ENCODE data around the gene SCAF1. TPM values are rescaled to one million over a fixed set of nuclear protein-coding genes. Genes with fewer than 3 reads are reported as not detected.
A peak's percentile ranks its signal among the peaks of the same experiment; 100 is the strongest.

SCAF1 gene
- total and polyA plus RNA-seq, 9 of the 15 experiments (the other 6 are each of a cell fraction or from before 2014, with no cell fraction given), result 0.20 to 79.0 (median 4.9) TPM

- TF ChIP-seq RERE (CRISPR knock-in tag; IDR thresholded peaks at IDR 0.05; ENCODE audit: borderline replicate concordance), result no peak
- TF ChIP-seq TFAP4 (CRISPR knock-in tag; IDR thresholded peaks at IDR 0.05; ENCODE audit: borderline replicate concordance), result peak; percentile 76; the same call in 1 of the 2 replicates
- no peak for TF ChIP-seq DIDO1 (tag; IDR thresholded peaks at IDR 0.05; ENCODE audit: low read depth)
- no peak for TF ChIP-seq HLTF (IDR thresholded peaks at IDR 0.05)
- TF ChIP-seq ZFX (CRISPR knock-in tag; IDR thresholded peaks at IDR 0.05), result peak; percentile 56
- no peak for TF ChIP-seq USF2 (CRISPR knock-in tag; IDR thresholded peaks at IDR 0.05)
- TF ChIP-seq KLF16 (IDR thresholded peaks at IDR 0.05), result peak; percentile 59; the same call in 1 of the 2 replicates
- TF ChIP-seq RNF2 (IDR thresholded peaks at IDR 0.05), result no peak
- peak; percentile 61; the same call in 1 of the 2 replicates for TF ChIP-seq FOXP1 (CRISPR knock-in tag; IDR thresholded peaks at IDR 0.05)
- TF ChIP-seq TCF7 (IDR thresholded peaks at IDR 0.05; ENCODE audit: borderline replicate concordance), result no peak
- no peak for TF ChIP-seq ZFPM2 (CRISPR knock-in tag; IDR thresholded peaks at IDR 0.05)
- no peak for TF ChIP-seq ZEB2 (IDR thresholded peaks at IDR 0.05)
- TF ChIP-seq MAZ (CRISPR knock-in tag; conservative IDR thresholded peaks at IDR 0.05 in 1 of 2, IDR thresholded peaks at IDR 0.05 in 1 of 2), result peak; percentile 42 to 65; a peak in 2 of 4 replicates
- TF ChIP-seq ILK (tag; IDR thresholded peaks at IDR 0.05; ENCODE audit: borderline replicate concordance, low read depth), result no peak
- TF ChIP-seq CBX1 (IDR thresholded peaks at IDR 0.05; ENCODE audit: low read depth), result no peak
- peak; percentile 37; the same call in 1 of the 2 replicates for TF ChIP-seq BHLHE40 (IDR thresholded peaks at IDR 0.05; ENCODE audit: low read length)
- TF ChIP-seq TEAD1 (CRISPR knock-in tag; IDR thresholded peaks at IDR 0.05), result peak in 1 of 2 experiments; percentile 65; a peak in 1 of 4 replicates
- no peak for TF ChIP-seq ZNF75A (CRISPR knock-in tag; IDR thresholded peaks at IDR 0.05)
- peak; percentile 65; the same call in 1 of the 2 replicates for TF ChIP-seq DEAF1 (CRISPR knock-in tag; IDR thresholded peaks at IDR 0.05)
Observed at GRCh38 chr19:49680421-49681351, 38.7 kb downstream of the SCAF1 start (continued).

Measured in K562 (cell line).